OCI-LY1 (cell line): Measurements from ENCODE around the gene SERPINA3.

Experiments
- H2AFZ ChIP-seq: fragments of 200-600 bp; sonication (generic), shearing (Covaris generic); 2 replicates; pipeline ENCODE4 v1.6.0; 2014; ENCODE audit warnings: antibody characterized with exemption, mild to moderate bottlenecking, low read length
- H3F3A ChIP-seq: fragments of 200-600 bp; sonication (generic), shearing (Covaris generic); 2 replicates; pipeline ENCODE4 v1.6.0; 2014; ENCODE audit warnings: mild to moderate bottlenecking, antibody characterized with exemption, low read length, moderate library complexity; ENCODE audit not compliant: insufficient read depth
- H3K27ac ChIP-seq: fragments of 200-600 bp; sonication (generic); 2 replicates; pipeline ENCODE4 v1.5.1; 2014; ENCODE audit warnings: low read length, mixed run types, mild to moderate bottlenecking, low read depth; ENCODE audit not compliant: poor library complexity, severe bottlenecking
- H3K27me3 ChIP-seq: fragments of 200-600 bp; sonication (generic); 2 replicates; pipeline ENCODE4 v1.6.0; 2014; ENCODE audit warnings: antibody characterized with exemption, mild to moderate bottlenecking, low read length, moderate library complexity; ENCODE audit not compliant: insufficient read depth
- H3K36me3 ChIP-seq: fragments of 200-600 bp; sonication (generic); 2 replicates; pipeline ENCODE4 v1.6.1; 2014; ENCODE audit warnings: mild to moderate bottlenecking, antibody characterized with exemption, low read length, moderate library complexity, mixed read lengths; ENCODE audit not compliant: insufficient read depth
- H3K4me1 ChIP-seq: fragments of 200-600 bp; sonication (generic); 2 replicates; pipeline ENCODE4 v1.5.1; 2014; ENCODE audit warnings: mild to moderate bottlenecking, low read length, moderate library complexity; ENCODE audit not compliant: insufficient read depth, severe bottlenecking
- H3K4me2 ChIP-seq: fragments of 200-600 bp; sonication (generic), shearing (Covaris generic); 2 replicates; pipeline ENCODE4 v1.6.1; 2014; ENCODE audit warnings: low read length
- H3K4me3 ChIP-seq: fragments of 200-600 bp; sonication (generic); 2 replicates; pipeline ENCODE4 v1.5.1; 2014; ENCODE audit warnings: low read length, low read depth, mild to moderate bottlenecking, mixed read lengths; ENCODE audit not compliant: poor library complexity, severe bottlenecking
- H3K79me2 ChIP-seq: fragments of 200-600 bp; shearing (Covaris generic); 2 replicates; pipeline ENCODE4 v1.6.1; 2016; ENCODE audit warnings: mixed run types, low read length, mixed read lengths; ENCODE audit not compliant: insufficient read depth
- H3K9ac ChIP-seq: fragments of 200-600 bp; sonication (generic), shearing (Covaris generic); 2 replicates; pipeline ENCODE4 v1.6.1; 2014; ENCODE audit warnings: mild to moderate bottlenecking, low read length, mixed read lengths
- H3K9me2 ChIP-seq: fragments of 200-600 bp; sonication (generic), shearing (Covaris generic); 2 replicates; pipeline ENCODE4 v1.6.1; 2014; ENCODE audit warnings: low read depth, mild to moderate bottlenecking, low read length, mixed read lengths
- H3K9me3 ChIP-seq: fragments of 200-600 bp; shearing (Covaris generic); 2 replicates; pipeline ENCODE4 v1.6.1; 2014; ENCODE audit warnings: low read length, mixed read lengths
- H4K20me1 ChIP-seq: fragments of 200-600 bp; sonication (generic), shearing (Covaris generic); 2 replicates; pipeline ENCODE4 v1.6.0; 2016; ENCODE audit warnings: mild to moderate bottlenecking, low read length; ENCODE audit not compliant: insufficient read depth
- EZH2 ChIP-seq: fragments of 200-600 bp; sonication (generic), shearing (Covaris generic); IDR thresholded peaks from 2 replicates; pipeline ENCODE4 v1.8.0; 2017; ENCODE audit warnings: borderline replicate concordance, mixed run types, mild to moderate bottlenecking, antibody characterized with exemption, low read length, moderate library complexity, mixed read lengths
- TF ChIP-seq, protein P1 (sequence below): fragments of 200-600 bp; sonication (generic), shearing (Covaris generic); IDR thresholded peaks from 2 replicates; pipeline ENCODE4 v1.5.1; 2017; ENCODE audit warnings: mild to moderate bottlenecking, antibody characterized with exemption, low read length, moderate library complexity, mixed read lengths

SERPINA3 gene

DNA sequence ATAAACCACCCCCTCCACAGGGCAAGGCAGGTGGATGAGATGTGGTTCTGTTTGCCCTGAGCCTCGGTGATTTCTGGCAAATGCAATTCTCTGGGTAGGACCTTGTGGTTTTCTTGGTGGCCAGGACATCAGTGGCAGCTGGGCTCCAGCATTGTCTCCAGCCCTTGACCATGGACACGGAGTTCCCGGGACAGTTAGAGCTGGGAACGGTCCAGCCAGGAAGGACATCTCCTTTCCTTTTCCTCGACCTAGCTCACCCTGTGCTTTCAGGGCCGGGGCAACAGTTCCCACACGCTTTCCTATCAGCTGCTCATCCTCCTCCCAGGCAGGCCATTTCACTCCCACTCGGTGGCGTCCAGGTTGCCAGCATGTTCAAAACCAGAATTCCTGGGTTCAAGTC is 41.8 kb upstream of the SERPINA3 start:
- Histone ChIP-seq H3K4me1 (no peaks in the 10 kb centered on the region), H3K9ac (no peak overlapping the region), H3K9me3 (no peaks in the 10 kb centered on the region), H3K27ac (no peak overlapping the region), H3K79me2 (no peaks in the 10 kb centered on the region), H3K36me3 (no peaks in the 10 kb centered on the region), H3F3A (no peaks in the 10 kb centered on the region), H3K4me3 (no peak overlapping the region), H3K4me2 (no peak overlapping the region), H3K9me2 (no peaks in the 10 kb centered on the region), H4K20me1 (no peaks in the 10 kb centered on the region), H2AFZ (no peak overlapping the region), H3K27me3 (no peaks in the 10 kb centered on the region; the same call in 1 of the 2 replicates)
- TF ChIP-seq, protein P1, sequence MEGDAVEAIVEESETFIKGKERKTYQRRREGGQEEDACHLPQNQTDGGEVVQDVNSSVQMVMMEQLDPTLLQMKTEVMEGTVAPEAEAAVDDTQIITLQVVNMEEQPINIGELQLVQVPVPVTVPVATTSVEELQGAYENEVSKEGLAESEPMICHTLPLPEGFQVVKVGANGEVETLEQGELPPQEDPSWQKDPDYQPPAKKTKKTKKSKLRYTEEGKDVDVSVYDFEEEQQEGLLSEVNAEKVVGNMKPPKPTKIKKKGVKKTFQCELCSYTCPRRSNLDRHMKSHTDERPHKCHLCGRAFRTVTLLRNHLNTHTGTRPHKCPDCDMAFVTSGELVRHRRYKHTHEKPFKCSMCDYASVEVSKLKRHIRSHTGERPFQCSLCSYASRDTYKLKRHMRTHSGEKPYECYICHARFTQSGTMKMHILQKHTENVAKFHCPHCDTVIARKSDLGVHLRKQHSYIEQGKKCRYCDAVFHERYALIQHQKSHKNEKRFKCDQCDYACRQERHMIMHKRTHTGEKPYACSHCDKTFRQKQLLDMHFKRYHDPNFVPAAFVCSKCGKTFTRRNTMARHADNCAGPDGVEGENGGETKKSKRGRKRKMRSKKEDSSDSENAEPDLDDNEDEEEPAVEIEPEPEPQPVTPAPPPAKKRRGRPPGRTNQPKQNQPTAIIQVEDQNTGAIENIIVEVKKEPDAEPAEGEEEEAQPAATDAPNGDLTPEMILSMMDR: no peak
- TF ChIP-seq EZH2: no peak

DNA sequence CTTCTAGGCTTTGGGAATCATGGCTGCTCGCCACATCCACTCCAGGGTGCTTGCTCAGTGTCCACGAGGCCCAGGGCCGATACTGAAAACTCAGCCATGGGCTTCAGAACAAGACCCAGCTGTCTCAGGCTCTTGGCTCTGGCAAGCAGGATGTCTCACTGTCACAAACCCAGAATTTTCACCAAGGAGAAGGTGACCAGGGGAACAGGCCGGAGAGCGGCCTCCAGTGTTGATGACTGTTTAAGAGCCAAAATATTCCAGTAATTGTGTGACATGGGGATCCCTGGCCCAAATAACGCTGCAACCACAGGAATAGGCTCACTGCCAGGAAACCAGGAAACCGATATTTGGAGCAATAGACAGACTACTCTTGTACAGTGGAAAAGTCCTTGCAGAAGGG is 40.8 kb upstream of the SERPINA3 start:
- Histone ChIP-seq H3K27ac (no peak overlapping the region), H2AFZ (no peak overlapping the region), H3K36me3 (no peaks in the 10 kb centered on the region), H3K79me2 (no peaks in the 10 kb centered on the region), H3F3A (no peaks in the 10 kb centered on the region), H3K9ac (no peak overlapping the region), H3K27me3 (no peaks in the 10 kb centered on the region; the same call in 1 of the 2 replicates), H3K9me3 (no peaks in the 10 kb centered on the region), H3K4me2 (no peak overlapping the region), H3K9me2 (no peaks in the 10 kb centered on the region), H3K4me1 (no peaks in the 10 kb centered on the region), H4K20me1 (no peaks in the 10 kb centered on the region), H3K4me3 (no peak overlapping the region)
- TF ChIP-seq, protein P1: no peak
- TF ChIP-seq EZH2: no peak

DNA sequence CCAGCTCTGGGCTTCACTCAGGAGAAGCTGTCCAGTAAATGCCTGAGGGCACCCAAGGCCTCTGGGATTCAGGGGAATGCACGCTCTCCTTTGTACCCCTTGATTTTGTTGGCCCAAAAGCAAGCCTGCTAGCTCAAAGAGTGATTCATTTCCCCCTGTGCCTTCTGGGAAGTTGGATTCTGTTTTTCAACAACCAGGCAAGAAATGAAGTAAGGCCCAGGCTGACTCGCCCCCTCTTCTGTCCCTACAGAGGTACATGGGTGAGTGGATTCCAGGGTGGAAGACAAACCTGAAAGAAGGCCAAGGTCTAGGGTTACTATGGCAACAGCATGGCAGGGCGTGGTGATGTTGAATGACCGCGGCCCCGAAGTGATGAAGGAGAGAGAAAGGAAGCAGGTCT is 40.2 kb upstream of the SERPINA3 start:
- H3K9me3 ChIP-seq: no peaks in the 10 kb centered on the region
- H3K36me3 ChIP-seq: no peaks in the 10 kb centered on the region
- H3K4me3 ChIP-seq: no peak overlapping the region
- H3K9me2 ChIP-seq: no peaks in the 10 kb centered on the region
- no peaks in the 10 kb centered on the region for H3F3A ChIP-seq
- H3K79me2 ChIP-seq: no peaks in the 10 kb centered on the region
- H3K4me2 ChIP-seq: no peak overlapping the region
- no peak overlapping the region for H3K9ac ChIP-seq
- no peaks in the 10 kb centered on the region for H4K20me1 ChIP-seq
- no peak overlapping the region for H2AFZ ChIP-seq
- H3K27me3 ChIP-seq: no peaks in the 10 kb centered on the region; the same call in 1 of the 2 replicates
- no peak overlapping the region for H3K27ac ChIP-seq
- no peak for TF ChIP-seq EZH2
- TF ChIP-seq, protein P1: no peak
- no peaks in the 10 kb centered on the region for H3K4me1 ChIP-seq
